Colonic mucosa (tissue), 4 donors: ENCODE measurements around the gene FRY. TPM values are rescaled to one million over a fixed set of nuclear protein-coding genes. Genes with fewer than 3 reads are reported as not detected.

Experiments
- DNase-seq: peaks from one replicate; pipeline ENCODE4 v3.0.0-alpha.2; 2020
- H3K27ac ChIP-seq: fragments of 200-600 bp; one replicate; pipeline ENCODE4 v1.8.0; 2021
- H3K27me3 ChIP-seq: fragments of 200-600 bp; one replicate; pipeline ENCODE4 v1.8.0; 2021
- H3K36me3 ChIP-seq: fragments of 200-600 bp; one replicate; pipeline ENCODE4 v1.8.0; 2021
- H3K4me1 ChIP-seq: fragments of 200-600 bp; one replicate; pipeline ENCODE4 v1.8.0; 2021; ENCODE audit warnings: mild to moderate bottlenecking
- H3K4me3 ChIP-seq: fragments of 200-600 bp; one replicate; pipeline ENCODE4 v1.8.0; 2021
- H3K9ac ChIP-seq, 2 donors: one replicate each; pipeline ENCODE4 v1.7.0; 2013; ENCODE audit warnings: control low read depth in 2 of 2, low read depth in 2 of 2, low read length in 2 of 2
- H3K9me3 ChIP-seq: fragments of 200-600 bp; one replicate; pipeline ENCODE4 v1.8.0; 2021
- CTCF ChIP-seq: fragments of 200-600 bp; IDR thresholded peaks from one replicate; pipeline ENCODE4 v1.8.0; 2022; ENCODE audit warnings: antibody characterized with exemption, mild to moderate bottlenecking
- intact Hi-C: fragments of 100-400 bp; cut with DNase I; formaldehyde crosslinking; loops from one replicate; pipeline ENCODE4 v1.14.1; 2022
- total RNA-seq, 2 donors: library from RNA; stranded (reverse); fragmentation: NEBNext Ultra II Directional in 1 of 2; extraction: Animal tissue kit (Norgen Biotek cat#: 25700) in 1 of 2; gene quantifications; one replicate each; pipeline ENCODE4 v1.2.1, GENCODE V29; 2021
- donor health status: healthy.
- donor health status: DM: no; HTN: no; CAD: no.
- donor health status: DM: no; HTN: no; CAD: no.

Gene FRY
- total RNA-seq, 2 donors from 2014 or later: 7.0 to 19.9 TPM

DNA sequence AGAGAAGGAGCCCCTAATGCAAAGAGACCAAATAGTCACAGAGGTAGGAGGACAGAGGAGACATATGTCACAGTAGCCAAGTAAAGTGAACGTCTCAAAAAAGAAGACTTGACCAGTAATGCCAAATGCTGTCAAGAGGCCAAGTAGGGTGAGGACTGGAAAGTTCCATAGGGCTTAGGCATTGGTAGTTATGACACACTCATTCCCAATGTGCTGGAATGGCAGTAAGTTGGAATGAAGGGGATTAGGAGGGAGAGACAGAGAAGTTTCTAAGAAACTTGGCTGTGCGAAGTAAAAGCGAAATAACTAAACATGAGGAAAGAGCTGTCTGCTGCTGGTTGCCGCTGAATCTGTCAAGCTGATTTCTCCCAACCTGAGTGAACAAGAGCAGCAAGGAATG lies 14.9 kb upstream of the FRY start:
- no peak for DNase-seq
- H3K4me1 ChIP-seq: no peaks in the 10 kb centered on the region
- no peak overlapping the region for H3K27ac ChIP-seq
- no peak overlapping the region for H3K9ac ChIP-seq
- no peaks in the 10 kb centered on the region for H3K9me3 ChIP-seq
- no peak overlapping the region for H3K4me3 ChIP-seq
- intact Hi-C loops: loop anchor here (5.0 to 10.0 kb wide), 3 partner anchors 102 to 296 kb away; no protein-coding TSS in a partner anchor
- TF ChIP-seq CTCF: no peak
- no peaks in the 10 kb centered on the region for H3K27me3 ChIP-seq
- no peaks in the 10 kb centered on the region for H3K36me3 ChIP-seq

GRCh38 chr13:32017474-32017873 lies 14.1 kb upstream of the FRY start:
- intact Hi-C loops: loop anchor here (5.0 to 10.0 kb wide), 3 partner anchors 103 to 295 kb away; no protein-coding TSS in a partner anchor

DNA sequence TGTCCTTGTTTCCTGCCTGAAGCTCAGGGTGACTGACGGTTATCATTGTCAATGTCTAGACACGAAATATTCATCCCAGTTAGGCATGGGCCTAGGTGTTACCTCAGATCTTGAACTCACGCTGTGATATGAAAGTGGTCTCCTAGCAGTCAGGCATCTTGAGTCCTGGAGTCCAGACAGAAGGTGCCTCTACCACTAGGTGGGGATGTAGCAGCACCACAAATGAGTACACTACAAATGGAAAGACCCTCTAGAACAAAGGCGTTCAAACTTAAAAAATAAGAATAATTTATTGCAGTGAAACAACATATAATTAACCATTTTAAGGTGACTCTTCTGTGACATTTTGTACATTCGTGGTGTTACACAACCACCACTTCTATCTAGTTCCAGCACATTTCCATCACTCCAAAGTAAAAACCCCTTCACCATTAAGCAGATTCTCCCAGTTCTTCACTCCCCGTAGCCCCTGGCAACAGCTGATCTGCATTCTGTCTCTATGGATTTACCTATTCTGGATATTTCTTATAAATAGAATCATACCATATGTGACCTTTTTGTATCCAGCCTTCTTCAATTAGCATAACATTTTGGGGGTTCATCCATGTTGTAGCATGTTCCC lies 11.9 kb upstream of the FRY start:
- Histone ChIP-seq H3K9me3 (no peaks in the 10 kb centered on the region), H3K4me1 (no peaks in the 10 kb centered on the region), H3K9ac (no peak overlapping the region), H3K27me3 (no peaks in the 10 kb centered on the region), H3K27ac (no peak overlapping the region), H3K4me3 (no peak overlapping the region), H3K36me3 (no peaks in the 10 kb centered on the region)
- peak; percentile 63 for TF ChIP-seq CTCF
- peak; percentile 40 for DNase-seq
- intact Hi-C loops: loop anchor here (5.0 to 10.0 kb wide), 3 partner anchors 105 to 293 kb away; no protein-coding TSS in a partner anchor

More at GRCh38 chr13:32017474-32017873, 14.1 kb upstream of the FRY start:
- no peak for TF ChIP-seq CTCF
- Histone ChIP-seq H3K4me3 (no peak overlapping the region), H3K36me3 (no peaks in the 10 kb centered on the region), H3K9me3 (no peaks in the 10 kb centered on the region), H3K27me3 (no peaks in the 10 kb centered on the region), H3K27ac (no peak overlapping the region), H3K9ac (no peak overlapping the region), H3K4me1 (no peaks in the 10 kb centered on the region)
- DNase-seq: no peak

DNA sequence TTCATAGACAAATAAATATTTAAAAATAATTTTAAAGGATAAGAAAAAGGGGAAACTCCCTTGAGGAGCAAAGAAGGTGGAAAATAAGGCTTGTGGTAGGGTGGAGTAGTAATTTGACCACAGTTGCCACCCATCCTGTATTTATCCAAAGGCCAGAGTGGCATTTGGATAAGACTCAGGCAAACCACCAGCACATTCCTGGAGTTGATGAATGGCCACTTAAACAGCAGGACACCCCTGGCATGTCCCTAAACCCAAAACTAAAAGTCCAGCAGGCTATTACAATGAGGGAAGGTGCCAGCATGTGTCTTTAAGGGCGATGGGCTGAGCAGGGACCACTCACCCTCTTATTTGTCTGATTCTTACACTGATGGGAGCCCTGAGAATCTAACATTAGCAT lies 9.8 kb upstream of the FRY start:
- Histone ChIP-seq H3K4me1 (no peaks in the 10 kb centered on the region), H3K27ac (no peak overlapping the region), H3K9me3 (no peaks in the 10 kb centered on the region), H3K9ac (no peak overlapping the region), H3K27me3 (no peaks in the 10 kb centered on the region), H3K4me3 (no peak overlapping the region), H3K36me3 (no peaks in the 10 kb centered on the region)
- TF ChIP-seq CTCF: no peak
- intact Hi-C loops: no loop called here
- no peak for DNase-seq

GRCh38 chr13:32022311-32022710 lies 9.3 kb upstream of the FRY start:
- TF ChIP-seq CTCF: no peak
- H3K4me1 ChIP-seq: no peaks in the 10 kb centered on the region
- no peak for DNase-seq
- no peaks in the 10 kb centered on the region for H3K27me3 ChIP-seq
- H3K9me3 ChIP-seq: no peaks in the 10 kb centered on the region
- H3K27ac ChIP-seq: no peak overlapping the region
- intact Hi-C loops: no loop called here
- no peaks in the 10 kb centered on the region for H3K36me3 ChIP-seq
- H3K4me3 ChIP-seq: no peak overlapping the region
- no peak overlapping the region for H3K9ac ChIP-seq
